ENCODE data around the gene PRPF38B. TPM values are rescaled to one million over a fixed set of nuclear protein-coding genes. Genes with fewer than 3 reads are reported as not detected.

PRPF38B gene
- total and polyA plus RNA-seq, 10 of the 15 experiments (the other 5 are each of a cell fraction or from before 2014, with no cell fraction given) = 32.9 to 79.2 (median 47.8) TPM

GRCh38 chr1:108734171-108734865 lies 42.2 kb downstream of the PRPF38B start (continued):
- TF ChIP-seq, protein P1, sequence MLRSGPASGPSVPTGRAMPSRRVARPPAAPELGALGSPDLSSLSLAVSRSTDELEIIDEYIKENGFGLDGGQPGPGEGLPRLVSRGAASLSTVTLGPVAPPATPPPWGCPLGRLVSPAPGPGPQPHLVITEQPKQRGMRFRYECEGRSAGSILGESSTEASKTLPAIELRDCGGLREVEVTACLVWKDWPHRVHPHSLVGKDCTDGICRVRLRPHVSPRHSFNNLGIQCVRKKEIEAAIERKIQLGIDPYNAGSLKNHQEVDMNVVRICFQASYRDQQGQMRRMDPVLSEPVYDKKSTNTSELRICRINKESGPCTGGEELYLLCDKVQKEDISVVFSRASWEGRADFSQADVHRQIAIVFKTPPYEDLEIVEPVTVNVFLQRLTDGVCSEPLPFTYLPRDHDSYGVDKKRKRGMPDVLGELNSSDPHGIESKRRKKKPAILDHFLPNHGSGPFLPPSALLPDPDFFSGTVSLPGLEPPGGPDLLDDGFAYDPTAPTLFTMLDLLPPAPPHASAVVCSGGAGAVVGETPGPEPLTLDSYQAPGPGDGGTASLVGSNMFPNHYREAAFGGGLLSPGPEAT (IDR thresholded peaks at IDR 0.05; ENCODE audit: low read depth) = no peak
- no peak for TF ChIP-seq SP1 (IDR thresholded peaks at IDR 0.05; ENCODE audit: low read depth, low read length)

- ATAC-seq (no peak), DNase-seq (ENCODE audit: low read depth, low spot score) (no peak), FAIRE-seq (no peak)
- Histone ChIP-seq H3K36me3 (ENCODE audit: control insufficient read depth in 2 of 2, insufficient read depth in 2 of 2, low read length in 1 of 2) (no peaks in the 10 kb centered on the region), H3K4me3 (no peak overlapping the region), H3K4me2 (ENCODE audit: control insufficient read depth, insufficient read depth) (no peak overlapping the region), H4K20me1 (ENCODE audit: control insufficient read depth, insufficient read depth) (no peaks in the 10 kb centered on the region), H3K27me3 (replicated peaks in 1 of 2; ENCODE audit: control insufficient read depth in 2 of 2, insufficient read depth in 2 of 2, low read length in 1 of 2) (no peaks in the 10 kb centered on the region), H3K79me2 (ENCODE audit: control insufficient read depth, insufficient read depth, low read length) (peaks cover 7% of the 10 kb centered on the region), H3K9me3 (replicated peaks; ENCODE audit: control insufficient read depth, insufficient read depth, low read length) (no peaks in the 10 kb centered on the region), H3K4me1 (ENCODE audit: control insufficient read depth, insufficient read depth, low read length) (no peaks in the 10 kb centered on the region), H3K9ac (ENCODE audit: control insufficient read depth, insufficient read depth, low read length) (no peak overlapping the region), H3K27ac (ENCODE audit: control insufficient read depth, insufficient read depth) (no peak overlapping the region), H2AFZ (ENCODE audit: control insufficient read depth, low read depth, low read length) (no peak overlapping the region)
- in situ Hi-C loops (cut with MboI) (no loop called here), intact Hi-C loops (cut with micrococcal nuclease; ENCODE audit: unreplicated experiment) (no loop called here)
- WGBS (ENCODE audit: insufficient coverage, insufficient replicate concordance, low lambda C conversion rate, missing lambda C conversion rate) = 87% methylated on average over 6 of the region's 6 CpGs
- RAD21 ChIA-PET (ENCODE audit: unreplicated experiment) = no interaction called here
- BruUV-seq (replicated peaks) = no TSS peak
- CTCF ChIA-PET = no interaction called here
- TF ChIP-seq, protein P2, sequence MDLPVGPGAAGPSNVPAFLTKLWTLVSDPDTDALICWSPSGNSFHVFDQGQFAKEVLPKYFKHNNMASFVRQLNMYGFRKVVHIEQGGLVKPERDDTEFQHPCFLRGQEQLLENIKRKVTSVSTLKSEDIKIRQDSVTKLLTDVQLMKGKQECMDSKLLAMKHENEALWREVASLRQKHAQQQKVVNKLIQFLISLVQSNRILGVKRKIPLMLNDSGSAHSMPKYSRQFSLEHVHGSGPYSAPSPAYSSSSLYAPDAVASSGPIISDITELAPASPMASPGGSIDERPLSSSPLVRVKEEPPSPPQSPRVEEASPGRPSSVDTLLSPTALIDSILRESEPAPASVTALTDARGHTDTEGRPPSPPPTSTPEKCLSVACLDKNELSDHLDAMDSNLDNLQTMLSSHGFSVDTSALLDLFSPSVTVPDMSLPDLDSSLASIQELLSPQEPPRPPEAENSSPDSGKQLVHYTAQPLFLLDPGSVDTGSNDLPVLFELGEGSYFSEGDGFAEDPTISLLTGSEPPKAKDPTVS (IDR thresholded peaks at IDR 0.05; ENCODE audit: low read depth, low read length) = no peak
- TF ChIP-seq MTA2 (IDR thresholded peaks at IDR 0.05; ENCODE audit: low read depth) (no peak), LARP7 (IDR thresholded peaks at IDR 0.05) (no peak), MTA3 (IDR thresholded peaks at IDR 0.05; ENCODE audit: borderline replicate concordance, low read length) (no peak), BCL3 (IDR thresholded peaks at IDR 0.05; ENCODE audit: borderline replicate concordance, insufficient read depth, low read depth, low read length, poor library complexity, severe bottlenecking) (peak; percentile 48), HDAC2 (IDR thresholded peaks at IDR 0.05) (no peak)
- TF ChIP-seq, protein P3, sequence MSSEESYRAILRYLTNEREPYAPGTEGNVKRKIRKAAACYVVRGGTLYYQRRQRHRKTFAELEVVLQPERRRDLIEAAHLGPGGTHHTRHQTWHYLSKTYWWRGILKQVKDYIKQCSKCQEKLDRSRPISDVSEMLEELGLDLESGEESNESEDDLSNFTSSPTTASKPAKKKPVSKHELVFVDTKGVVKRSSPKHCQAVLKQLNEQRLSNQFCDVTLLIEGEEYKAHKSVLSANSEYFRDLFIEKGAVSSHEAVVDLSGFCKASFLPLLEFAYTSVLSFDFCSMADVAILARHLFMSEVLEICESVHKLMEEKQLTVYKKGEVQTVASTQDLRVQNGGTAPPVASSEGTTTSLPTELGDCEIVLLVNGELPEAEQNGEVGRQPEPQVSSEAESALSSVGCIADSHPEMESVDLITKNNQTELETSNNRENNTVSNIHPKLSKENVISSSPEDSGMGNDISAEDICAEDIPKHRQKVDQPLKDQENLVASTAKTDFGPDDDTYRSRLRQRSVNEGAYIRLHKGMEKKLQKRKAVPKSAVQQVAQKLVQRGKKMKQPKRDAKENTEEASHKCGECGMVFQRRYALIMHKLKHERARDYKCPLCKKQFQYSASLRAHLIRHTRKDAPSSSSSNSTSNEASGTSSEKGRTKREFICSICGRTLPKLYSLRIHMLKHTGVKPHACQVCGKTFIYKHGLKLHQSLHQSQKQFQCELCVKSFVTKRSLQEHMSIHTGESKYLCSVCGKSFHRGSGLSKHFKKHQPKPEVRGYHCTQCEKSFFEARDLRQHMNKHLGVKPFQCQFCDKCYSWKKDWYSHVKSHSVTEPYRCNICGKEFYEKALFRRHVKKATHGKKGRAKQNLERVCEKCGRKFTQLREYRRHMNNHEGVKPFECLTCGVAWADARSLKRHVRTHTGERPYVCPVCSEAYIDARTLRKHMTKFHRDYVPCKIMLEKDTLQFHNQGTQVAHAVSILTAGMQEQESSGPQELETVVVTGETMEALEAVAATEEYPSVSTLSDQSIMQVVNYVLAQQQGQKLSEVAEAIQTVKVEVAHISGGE (CRISPR knock-in tag; IDR thresholded peaks at IDR 0.05) = no peak
- POLR2A ChIA-PET = no interaction called here
- SMC1A ChIA-PET (ENCODE audit: uncharacterized antibody, unreplicated experiment) = no interaction called here
Measured at GRCh38 chr1:108742253-108742652, 50.1 kb downstream of the PRPF38B start.
